ENCODE measurements around the gene PTGDS.

The PTGDS gene

GRCh38 chr9:137018761-137019559 lies 41.7 kb downstream of the PTGDS start:
- ATAC-seq: no peak
- TF ChIP-seq SNAI2 (CRISPR knock-in tag; IDR thresholded peaks at IDR 0.05): no peak
- no peak for TF ChIP-seq CSDC2 (CRISPR knock-in tag; IDR thresholded peaks at IDR 0.05)

GRCh38 chr9:137019891-137020683 lies 42.8 kb downstream of the PTGDS start:
- ATAC-seq: no peak
- no peak for TF ChIP-seq TSHZ2 (CRISPR knock-in tag; IDR thresholded peaks at IDR 0.05)
- TF ChIP-seq GLIS3 (CRISPR knock-in tag; IDR thresholded peaks at IDR 0.05): no peak
- no peak for TF ChIP-seq POU6F1 (CRISPR knock-in tag; IDR thresholded peaks at IDR 0.05; ENCODE audit: borderline replicate concordance, low read depth)
- no peak for TF ChIP-seq RARB (CRISPR knock-in tag; IDR thresholded peaks at IDR 0.05)

GRCh38 chr9:137020771-137021567 lies 43.7 kb downstream of the PTGDS start:
- no peak for ATAC-seq
- no peak for TF ChIP-seq ZFP3 (CRISPR knock-in tag; IDR thresholded peaks at IDR 0.05)
- TF ChIP-seq RARB (CRISPR knock-in tag; IDR thresholded peaks at IDR 0.05): no peak
- TF ChIP-seq CSDC2 (CRISPR knock-in tag; IDR thresholded peaks at IDR 0.05): no peak
- no peak for TF ChIP-seq OSR1 (CRISPR knock-in tag; IDR thresholded peaks at IDR 0.05)
- no peak for TF ChIP-seq ZNF8 (CRISPR knock-in tag; IDR thresholded peaks at IDR 0.05)
- TF ChIP-seq POU6F1 (CRISPR knock-in tag; IDR thresholded peaks at IDR 0.05; ENCODE audit: borderline replicate concordance, low read depth): no peak

- no peak for ATAC-seq
- TF ChIP-seq POU6F1 (CRISPR knock-in tag; IDR thresholded peaks at IDR 0.05; ENCODE audit: borderline replicate concordance, low read depth) (no peak), ZC3H10 (CRISPR knock-in tag; IDR thresholded peaks at IDR 0.05) (no peak), OSR1 (CRISPR knock-in tag; IDR thresholded peaks at IDR 0.05) (no peak), ARNTL (CRISPR knock-in tag; IDR thresholded peaks at IDR 0.05; ENCODE audit: borderline replicate concordance, low read depth) (no peak), CSDC2 (CRISPR knock-in tag; IDR thresholded peaks at IDR 0.05) (no peak), ISL1 (CRISPR knock-in tag; IDR thresholded peaks at IDR 0.05) (no peak), RARB (CRISPR knock-in tag; IDR thresholded peaks at IDR 0.05) (no peak), BACH2 (CRISPR knock-in tag; IDR thresholded peaks at IDR 0.05; ENCODE audit: borderline replicate concordance) (no peak), ZFP30 (CRISPR knock-in tag; IDR thresholded peaks at IDR 0.05) (no peak), ZNF565 (CRISPR knock-in tag; conservative IDR thresholded peaks at IDR 0.05; ENCODE audit: low read depth) (no peak), ZNF8 (CRISPR knock-in tag; IDR thresholded peaks at IDR 0.05) (no peak), CREB5 (CRISPR knock-in tag; IDR thresholded peaks at IDR 0.05; ENCODE audit: low read depth) (no peak), TOX (CRISPR knock-in tag; IDR thresholded peaks at IDR 0.05; ENCODE audit: borderline replicate concordance) (no peak)
- TF ChIP-seq, protein P1, sequence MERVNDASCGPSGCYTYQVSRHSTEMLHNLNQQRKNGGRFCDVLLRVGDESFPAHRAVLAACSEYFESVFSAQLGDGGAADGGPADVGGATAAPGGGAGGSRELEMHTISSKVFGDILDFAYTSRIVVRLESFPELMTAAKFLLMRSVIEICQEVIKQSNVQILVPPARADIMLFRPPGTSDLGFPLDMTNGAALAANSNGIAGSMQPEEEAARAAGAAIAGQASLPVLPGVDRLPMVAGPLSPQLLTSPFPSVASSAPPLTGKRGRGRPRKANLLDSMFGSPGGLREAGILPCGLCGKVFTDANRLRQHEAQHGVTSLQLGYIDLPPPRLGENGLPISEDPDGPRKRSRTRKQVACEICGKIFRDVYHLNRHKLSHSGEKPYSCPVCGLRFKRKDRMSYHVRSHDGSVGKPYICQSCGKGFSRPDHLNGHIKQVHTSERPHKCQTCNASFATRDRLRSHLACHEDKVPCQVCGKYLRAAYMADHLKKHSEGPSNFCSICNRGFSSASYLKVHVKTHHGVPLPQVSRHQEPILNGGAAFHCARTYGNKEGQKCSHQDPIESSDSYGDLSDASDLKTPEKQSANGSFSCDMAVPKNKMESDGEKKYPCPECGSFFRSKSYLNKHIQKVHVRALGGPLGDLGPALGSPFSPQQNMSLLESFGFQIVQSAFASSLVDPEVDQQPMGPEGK (CRISPR knock-in tag; IDR thresholded peaks at IDR 0.05; ENCODE audit: borderline replicate concordance): no peak
These were observed 44.3 kb downstream of the PTGDS start for GRCh38 chr9:137021568-137021978.

Data from SK-N-SH treated with all-trans-retinoic acid at 6 μM for 48 hours (cell line).